HepG2 (cell line): ENCODE measurements around the gene CKLF. TPM values are rescaled to one million over a fixed set of nuclear protein-coding genes. Genes with fewer than 3 reads are reported as not detected.

Source experiments
- ARID5B ChIP-seq: IDR thresholded peaks from 2 replicates; pipeline ENCODE4 v1.4.0; 2020; ENCODE audit warnings: mild to moderate bottlenecking, missing genetic modification reagents
- CBX5 ChIP-seq: sonication (generic); formaldehyde crosslinking; IDR thresholded peaks from 2 replicates; pipeline ENCODE4 v1.4.0; 2020; ENCODE audit warnings: missing genetic modification reagents, borderline replicate concordance
- DRAP1 ChIP-seq: IDR thresholded peaks from 2 replicates; pipeline ENCODE4 v1.6.1; 2016; ENCODE audit warnings: missing genetic modification reagents, missing compliant biosample characterization
- FOSL2 ChIP-seq: sonication (generic); formaldehyde crosslinking; IDR thresholded peaks from 2 replicates; pipeline ENCODE4 v1.4.0; 2020; ENCODE audit warnings: missing genetic modification reagents
- KLF6 ChIP-seq: IDR thresholded peaks from 2 replicates; pipeline ENCODE4 v1.8.0; 2016; ENCODE audit warnings: missing biosample characterization, missing genetic modification reagents
- SALL1 ChIP-seq: sonication (generic); formaldehyde crosslinking; IDR thresholded peaks from 2 replicates; pipeline ENCODE4 v1.8.0; 2022; ENCODE audit warnings: mild to moderate bottlenecking, missing genetic modification reagents
- SAP130 ChIP-seq: IDR thresholded peaks from 2 replicates; pipeline ENCODE4 v1.6.1; 2016; ENCODE audit warnings: low read depth
- TEAD3 ChIP-seq: optimal IDR thresholded peaks from 2 replicates; pipeline ENCODE3; 2016; ENCODE audit warnings: borderline replicate concordance
- ZBTB21 ChIP-seq: sonication (generic); formaldehyde crosslinking; IDR thresholded peaks from 2 replicates; pipeline ENCODE4 v1.4.0; 2020; ENCODE audit warnings: missing genetic modification reagents
- ZBTB42 ChIP-seq: sonication (generic); formaldehyde crosslinking; IDR thresholded peaks from 2 replicates; pipeline ENCODE4 v1.5.0; 2020; ENCODE audit warnings: mild to moderate bottlenecking, missing genetic modification reagents
- ZNF317 ChIP-seq: sonication (generic); formaldehyde crosslinking; IDR thresholded peaks from 2 replicates; pipeline ENCODE4 v1.5.0; 2020; ENCODE audit warnings: mild to moderate bottlenecking, missing genetic modification reagents
- ZNF564 ChIP-seq: sonication (generic); formaldehyde crosslinking; IDR thresholded peaks from 2 replicates; pipeline ENCODE4 v1.8.1; 2023; ENCODE audit warnings: mild to moderate bottlenecking, missing genetic modification reagents
- ZNF772 ChIP-seq: sonication (generic); formaldehyde crosslinking; IDR thresholded peaks from 2 replicates; pipeline ENCODE4 v1.5.0; 2020; ENCODE audit warnings: mild to moderate bottlenecking, missing genetic modification reagents
- ZNF841 ChIP-seq: sonication (generic); formaldehyde crosslinking; IDR thresholded peaks from 2 replicates; pipeline ENCODE4 v1.8.1; 2023; ENCODE audit warnings: missing genetic modification reagents, borderline replicate concordance
- polyA plus RNA-seq, 8 experiments: library from polyadenylated mRNA; depleted of rRNA in 3 of 8; stranded (reverse) in 7 of 8; unstranded in 1 of 8; fragments of >200 nt; fragmentation: Illumina TruSeq in 4 of 8; extraction: Trizol in 4 of 8; gene quantifications; 2 replicates each; pipeline versions ENCODE4 v1.2.1 to v1.2.3, GENCODE V29; 2011 to 2016; ENCODE audit warnings: low read depth in 4 of 8, missing spikeins in 1 of 8, mixed read lengths in 1 of 8; ENCODE audit not compliant: insufficient read depth in 1 of 8
- total RNA-seq, 5 experiments: library from RNA; depleted of rRNA; stranded (reverse); fragments of >200 nt; fragmentation: Illumina TruSeq; extraction: Trizol; gene quantifications; 2 replicates each; pipeline ENCODE4 v1.2.3, GENCODE V29; 2016; ENCODE audit warnings: low read depth in 1 of 5
- TF ChIP-seq, protein P1 (sequence below): sonication (generic); formaldehyde crosslinking; IDR thresholded peaks from 2 replicates; pipeline ENCODE4 v1.5.0; 2020; ENCODE audit warnings: mild to moderate bottlenecking, missing genetic modification reagents, moderate library complexity
- TF ChIP-seq, protein P2 (sequence below): IDR thresholded peaks from 2 replicates; pipeline ENCODE4 v1.6.1; 2016; ENCODE audit warnings: low read depth, borderline replicate concordance
- TF ChIP-seq, protein P3 (sequence below): IDR thresholded peaks from 2 replicates; pipeline ENCODE4 v1.6.1; 2012; ENCODE audit warnings: low read depth, low read length, improper control_type of control experiment
- TF ChIP-seq, protein P4 (sequence below): sonication (generic); formaldehyde crosslinking; IDR thresholded peaks from 2 replicates; pipeline ENCODE4 v1.5.1; 2020; ENCODE audit warnings: mild to moderate bottlenecking, missing genetic modification reagents, moderate library complexity

CKLF gene
- total and polyA plus RNA-seq, 2 of the 13 experiments (the other 11 are each of a cell fraction or from before 2014, with no cell fraction given): 120 to 167 TPM

- TF ChIP-seq, protein P1, sequence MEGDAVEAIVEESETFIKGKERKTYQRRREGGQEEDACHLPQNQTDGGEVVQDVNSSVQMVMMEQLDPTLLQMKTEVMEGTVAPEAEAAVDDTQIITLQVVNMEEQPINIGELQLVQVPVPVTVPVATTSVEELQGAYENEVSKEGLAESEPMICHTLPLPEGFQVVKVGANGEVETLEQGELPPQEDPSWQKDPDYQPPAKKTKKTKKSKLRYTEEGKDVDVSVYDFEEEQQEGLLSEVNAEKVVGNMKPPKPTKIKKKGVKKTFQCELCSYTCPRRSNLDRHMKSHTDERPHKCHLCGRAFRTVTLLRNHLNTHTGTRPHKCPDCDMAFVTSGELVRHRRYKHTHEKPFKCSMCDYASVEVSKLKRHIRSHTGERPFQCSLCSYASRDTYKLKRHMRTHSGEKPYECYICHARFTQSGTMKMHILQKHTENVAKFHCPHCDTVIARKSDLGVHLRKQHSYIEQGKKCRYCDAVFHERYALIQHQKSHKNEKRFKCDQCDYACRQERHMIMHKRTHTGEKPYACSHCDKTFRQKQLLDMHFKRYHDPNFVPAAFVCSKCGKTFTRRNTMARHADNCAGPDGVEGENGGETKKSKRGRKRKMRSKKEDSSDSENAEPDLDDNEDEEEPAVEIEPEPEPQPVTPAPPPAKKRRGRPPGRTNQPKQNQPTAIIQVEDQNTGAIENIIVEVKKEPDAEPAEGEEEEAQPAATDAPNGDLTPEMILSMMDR (CRISPR knock-in tag): peak; percentile 44
- TF ChIP-seq KLF6 (CRISPR knock-in tag): no peak
- TF ChIP-seq CBX5 (CRISPR knock-in tag): no peak; the same call in 1 of the 2 replicates
- TF ChIP-seq, protein P2, sequence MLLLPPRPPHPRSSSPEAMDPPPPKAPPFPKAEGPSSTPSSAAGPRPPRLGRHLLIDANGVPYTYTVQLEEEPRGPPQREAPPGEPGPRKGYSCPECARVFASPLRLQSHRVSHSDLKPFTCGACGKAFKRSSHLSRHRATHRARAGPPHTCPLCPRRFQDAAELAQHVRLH (CRISPR knock-in tag): no peak; the same call in 1 of the 2 replicates
- peak; percentile 70 for TF ChIP-seq SAP130 (CRISPR knock-in tag)
- 0 out of 2 replicates have a peak, but pooled peaks have one; percentile 44 for TF ChIP-seq DRAP1 (CRISPR knock-in tag)
- peak; percentile 34 for TF ChIP-seq TEAD3 (CRISPR knock-in tag)
- TF ChIP-seq ZBTB21: no peak; the same call in 1 of the 2 replicates
- TF ChIP-seq ZNF841: no peak
- TF ChIP-seq ZBTB42 (CRISPR knock-in tag): peak; percentile 21; the same call in 1 of the 2 replicates
- TF ChIP-seq, protein P3, sequence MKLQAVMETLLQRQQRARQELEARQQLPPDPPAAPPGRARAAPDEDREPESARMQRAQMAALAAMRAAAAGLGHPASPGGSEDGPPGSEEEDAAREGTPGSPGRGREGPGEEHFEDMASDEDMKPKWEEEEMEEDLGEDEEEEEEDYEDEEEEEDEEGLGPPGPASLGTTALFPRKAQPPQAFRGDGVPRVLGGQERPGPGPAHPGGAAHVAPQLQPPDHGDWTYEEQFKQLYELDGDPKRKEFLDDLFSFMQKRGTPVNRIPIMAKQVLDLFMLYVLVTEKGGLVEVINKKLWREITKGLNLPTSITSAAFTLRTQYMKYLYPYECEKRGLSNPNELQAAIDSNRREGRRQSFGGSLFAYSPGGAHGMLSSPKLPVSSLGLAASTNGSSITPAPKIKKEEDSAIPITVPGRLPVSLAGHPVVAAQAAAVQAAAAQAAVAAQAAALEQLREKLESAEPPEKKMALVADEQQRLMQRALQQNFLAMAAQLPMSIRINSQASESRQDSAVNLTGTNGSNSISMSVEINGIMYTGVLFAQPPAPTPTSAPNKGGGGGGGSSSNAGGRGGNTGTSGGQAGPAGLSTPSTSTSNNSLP: 0 out of 2 replicates have a peak, but pooled peaks have one; percentile 34
- TF ChIP-seq ZNF564: no peak
- 0 out of 2 replicates have a peak, but pooled peaks have one; percentile 13 for TF ChIP-seq ARID5B
- TF ChIP-seq ZNF772: peak; percentile 60; the same call in 1 of the 2 replicates
- TF ChIP-seq ZNF317 (CRISPR knock-in tag): no peak
- TF ChIP-seq, protein P4, sequence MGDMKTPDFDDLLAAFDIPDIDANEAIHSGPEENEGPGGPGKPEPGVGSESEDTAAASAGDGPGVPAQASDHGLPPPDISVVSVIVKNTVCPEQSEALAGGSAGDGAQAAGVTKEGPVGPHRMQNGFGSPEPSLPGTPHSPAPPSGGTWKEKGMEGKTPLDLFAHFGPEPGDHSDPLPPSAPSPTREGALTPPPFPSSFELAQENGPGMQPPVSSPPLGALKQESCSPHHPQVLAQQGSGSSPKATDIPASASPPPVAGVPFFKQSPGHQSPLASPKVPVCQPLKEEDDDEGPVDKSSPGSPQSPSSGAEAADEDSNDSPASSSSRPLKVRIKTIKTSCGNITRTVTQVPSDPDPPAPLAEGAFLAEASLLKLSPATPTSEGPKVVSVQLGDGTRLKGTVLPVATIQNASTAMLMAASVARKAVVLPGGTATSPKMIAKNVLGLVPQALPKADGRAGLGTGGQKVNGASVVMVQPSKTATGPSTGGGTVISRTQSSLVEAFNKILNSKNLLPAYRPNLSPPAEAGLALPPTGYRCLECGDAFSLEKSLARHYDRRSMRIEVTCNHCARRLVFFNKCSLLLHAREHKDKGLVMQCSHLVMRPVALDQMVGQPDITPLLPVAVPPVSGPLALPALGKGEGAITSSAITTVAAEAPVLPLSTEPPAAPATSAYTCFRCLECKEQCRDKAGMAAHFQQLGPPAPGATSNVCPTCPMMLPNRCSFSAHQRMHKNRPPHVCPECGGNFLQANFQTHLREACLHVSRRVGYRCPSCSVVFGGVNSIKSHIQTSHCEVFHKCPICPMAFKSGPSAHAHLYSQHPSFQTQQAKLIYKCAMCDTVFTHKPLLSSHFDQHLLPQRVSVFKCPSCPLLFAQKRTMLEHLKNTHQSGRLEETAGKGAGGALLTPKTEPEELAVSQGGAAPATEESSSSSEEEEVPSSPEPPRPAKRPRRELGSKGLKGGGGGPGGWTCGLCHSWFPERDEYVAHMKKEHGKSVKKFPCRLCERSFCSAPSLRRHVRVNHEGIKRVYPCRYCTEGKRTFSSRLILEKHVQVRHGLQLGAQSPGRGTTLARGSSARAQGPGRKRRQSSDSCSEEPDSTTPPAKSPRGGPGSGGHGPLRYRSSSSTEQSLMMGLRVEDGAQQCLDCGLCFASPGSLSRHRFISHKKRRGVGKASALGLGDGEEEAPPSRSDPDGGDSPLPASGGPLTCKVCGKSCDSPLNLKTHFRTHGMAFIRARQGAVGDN (CRISPR knock-in tag): no peak
- 0 out of 2 replicates have a peak, but pooled peaks have one; percentile 13 for TF ChIP-seq FOSL2 (CRISPR knock-in tag)
- TF ChIP-seq SALL1 (CRISPR knock-in tag): 0 out of 2 replicates have a peak, but pooled peaks have one; percentile 16
Measured at GRCh38 chr16:66551348-66551759, 1.0 kb upstream of the CKLF start (continued).
